Nephron (organoid): ENCODE results near the gene DESI1.
A peak's percentile ranks its signal among the peaks of the same experiment; 100 is the strongest.

ENCODE experiments used
- H3K27ac Mint-ChIP-seq, 3 experiments: 2 replicates each; pipeline ENCODE4 v1.8.0; 2020; ENCODE audit warnings: mixed read lengths in 3 of 3, mild to moderate bottlenecking in 2 of 3, moderate library complexity in 1 of 3
- H3K27me3 Mint-ChIP-seq: 2 replicates; pipeline ENCODE4 v1.8.0; 2021; ENCODE audit warnings: low read depth, mild to moderate bottlenecking, moderate library complexity, mixed read lengths
- H3K36me3 Mint-ChIP-seq: 2 replicates; pipeline ENCODE4 v1.8.0; 2020; ENCODE audit warnings: low read depth, mixed read lengths
- H3K4me1 Mint-ChIP-seq: 2 replicates; pipeline ENCODE4 v1.8.0; 2020; ENCODE audit warnings: mixed read lengths
- H3K4me3 Mint-ChIP-seq, 3 experiments: 2 replicates each; pipeline ENCODE4 v1.8.0; 2020; ENCODE audit warnings: mild to moderate bottlenecking in 3 of 3, mixed read lengths in 3 of 3, moderate library complexity in 2 of 3
- H3K9me3 Mint-ChIP-seq: 2 replicates; pipeline ENCODE4 v1.8.0; 2020; ENCODE audit warnings: mixed read lengths
- TF ChIP-seq, protein P1 (sequence below), 3 experiments: fragments of 200-600 bp; sonication (generic); IDR thresholded peaks; one replicate each; pipeline ENCODE4 v1.5.0; 2021; ENCODE audit warnings: antibody characterized with exemption in 3 of 3; ENCODE audit not compliant: unreplicated experiment in 3 of 3

The DESI1 gene

DNA sequence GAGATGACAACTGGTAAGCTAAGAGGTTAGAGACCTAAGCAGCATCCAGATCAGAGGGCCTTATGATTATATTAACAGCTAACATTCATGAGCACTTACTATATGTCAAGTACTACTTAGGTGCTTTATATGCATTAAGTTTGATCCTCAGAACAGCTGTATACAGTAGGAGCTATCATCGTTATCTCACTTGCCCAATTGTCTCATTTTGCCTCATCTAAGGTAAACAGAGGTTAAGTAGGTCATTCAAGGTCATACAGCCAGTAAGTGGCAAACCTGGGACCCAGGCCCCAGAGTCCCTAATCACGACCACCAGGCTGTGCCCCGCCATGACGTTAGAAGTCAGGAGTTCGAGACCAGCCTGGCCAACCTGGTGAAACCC lies 72.0 kb downstream of the DESI1 start:
- no peaks in the 10 kb centered on the region for H3K27me3 Mint-ChIP-seq
- H3K27ac Mint-ChIP-seq: peak overlapping the region in 1 of 3 experiments; percentile 70
- no peak overlapping the region for H3K4me3 Mint-ChIP-seq
- no peaks in the 10 kb centered on the region for H3K9me3 Mint-ChIP-seq
- H3K4me1 Mint-ChIP-seq: peaks cover 53% of the 10 kb centered on the region
- TF ChIP-seq, protein P1, sequence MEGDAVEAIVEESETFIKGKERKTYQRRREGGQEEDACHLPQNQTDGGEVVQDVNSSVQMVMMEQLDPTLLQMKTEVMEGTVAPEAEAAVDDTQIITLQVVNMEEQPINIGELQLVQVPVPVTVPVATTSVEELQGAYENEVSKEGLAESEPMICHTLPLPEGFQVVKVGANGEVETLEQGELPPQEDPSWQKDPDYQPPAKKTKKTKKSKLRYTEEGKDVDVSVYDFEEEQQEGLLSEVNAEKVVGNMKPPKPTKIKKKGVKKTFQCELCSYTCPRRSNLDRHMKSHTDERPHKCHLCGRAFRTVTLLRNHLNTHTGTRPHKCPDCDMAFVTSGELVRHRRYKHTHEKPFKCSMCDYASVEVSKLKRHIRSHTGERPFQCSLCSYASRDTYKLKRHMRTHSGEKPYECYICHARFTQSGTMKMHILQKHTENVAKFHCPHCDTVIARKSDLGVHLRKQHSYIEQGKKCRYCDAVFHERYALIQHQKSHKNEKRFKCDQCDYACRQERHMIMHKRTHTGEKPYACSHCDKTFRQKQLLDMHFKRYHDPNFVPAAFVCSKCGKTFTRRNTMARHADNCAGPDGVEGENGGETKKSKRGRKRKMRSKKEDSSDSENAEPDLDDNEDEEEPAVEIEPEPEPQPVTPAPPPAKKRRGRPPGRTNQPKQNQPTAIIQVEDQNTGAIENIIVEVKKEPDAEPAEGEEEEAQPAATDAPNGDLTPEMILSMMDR (IDR thresholded peaks at IDR 0.05; ENCODE audit: unreplicated experiment in 3 of 3): no peak
- H3K36me3 Mint-ChIP-seq: no peaks in the 10 kb centered on the region
